A549 treated with Mapracorat at 1 μM for 4 hours (cell line): ENCODE data around the gene MTNR1A. TPM values are rescaled to one million over a fixed set of nuclear protein-coding genes. Genes with fewer than 3 reads are reported as not detected.

Experiments used
- total RNA-seq: library from RNA; stranded (reverse); fragments of 200-300 nt; extraction: Qiagen RNA extraction; gene quantifications from 5 replicates; pipeline ENCODE4 v1.2.3, GENCODE V29; 2022

The MTNR1A gene
- 0.36 to 1.2 TPM (median 0.58 TPM) in 5 replicates for total RNA-seq

DNA sequence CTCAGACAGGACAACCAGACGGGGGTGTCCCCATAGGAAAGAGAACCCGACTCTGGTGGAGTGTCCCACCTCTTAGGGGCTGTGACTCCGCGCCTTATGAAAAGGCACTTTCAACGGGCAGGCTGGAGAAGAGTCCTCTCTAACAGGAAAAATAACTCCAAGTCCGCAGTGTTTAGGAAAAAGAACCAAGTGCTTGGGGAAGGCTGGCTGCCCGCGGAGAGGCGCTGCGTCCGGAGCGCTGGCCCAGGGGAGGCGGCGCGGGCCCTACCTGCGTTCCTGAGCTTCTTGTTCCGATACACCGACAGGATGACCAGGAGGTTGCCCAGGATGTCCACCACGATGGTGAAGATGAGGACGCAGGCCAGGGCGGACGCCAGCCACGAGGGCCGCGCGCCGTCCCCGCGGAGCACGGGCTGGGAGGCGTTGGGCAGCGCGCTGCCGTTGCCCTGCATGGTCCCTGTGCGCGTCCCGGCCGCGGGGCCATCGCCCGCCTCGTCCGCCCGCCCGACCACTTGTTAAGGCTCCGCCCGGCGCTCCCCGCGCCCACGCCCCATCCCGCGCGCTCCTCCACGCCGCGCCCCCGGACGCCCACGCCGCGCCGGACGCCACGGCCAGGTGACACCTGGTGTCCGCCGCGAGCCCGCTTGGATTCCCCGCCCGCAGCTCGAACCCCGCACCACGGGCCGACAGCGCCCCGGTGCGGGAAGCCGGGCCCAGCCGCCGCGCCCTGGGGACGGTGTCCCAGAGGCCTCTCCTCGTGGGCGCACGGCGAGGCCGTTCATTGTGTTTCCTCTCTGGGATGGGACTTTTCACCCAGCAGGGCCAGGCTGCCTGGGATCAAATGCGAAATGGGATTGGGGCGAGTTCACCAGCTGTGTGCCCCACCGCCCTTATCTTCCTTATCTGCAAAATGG is at the start of gene MTNR1A:
Gene MTNR1A, minus strand, starts transcription at position 654 of the 914 bp plus-strand sequence. Its CDS starts 202 bp downstream, at position 452.

Other genes with a start within 250 kb of the MTNR1A start
- gene FAT1, start 168.3 kb upstream of the MTNR1A start, total RNA-seq: 143 to 198 TPM (median 152 TPM) in 5 replicates